Measurements from ENCODE around the gene RBM47. TPM values are rescaled to one million over a fixed set of nuclear protein-coding genes. Genes with fewer than 3 reads are reported as not detected.

The RBM47 gene
- total and polyA plus RNA-seq, 2 of the 4 experiments (the other 2 are of a cell fraction), result 0.44 to 1.1 TPM

- Histone ChIP-seq H2BK15ac (ENCODE audit: low read depth, low read length) (no peak overlapping the region), H3K36me3 (ENCODE audit: control insufficient read depth, insufficient read depth, low read length) (no peaks in the 10 kb centered on the region), H3K27me3 (ENCODE audit: control insufficient read depth, insufficient read depth, low read length) (no peaks in the 10 kb centered on the region), H3K14ac (replicated peaks; ENCODE audit: low read depth, low read length) (no peak overlapping the region), H3K56ac (ENCODE audit: extremely low read depth, insufficient read depth, low read length) (no peak overlapping the region), H2AFZ (replicated peaks; ENCODE audit: low read length, poor library complexity) (no peak overlapping the region), H3K27ac (ENCODE audit: insufficient read depth, low read length) (no peak overlapping the region), H2BK120ac (ENCODE audit: low read depth, low read length) (no peak overlapping the region), H2AK5ac (ENCODE audit: low read depth, low read length) (no peak overlapping the region), H2BK20ac (ENCODE audit: low read depth, low read length) (no peak overlapping the region), H3K79me1 (ENCODE audit: low read depth in 1 of 2, low read length in 2 of 2) (no peaks in the 10 kb centered on the region), H2BK5ac (ENCODE audit: low read depth, low read length, poor library complexity, severe bottlenecking) (no peak overlapping the region), H4K20me1 (ENCODE audit: insufficient read depth, low read length) (no peaks in the 10 kb centered on the region), H4K8ac (ENCODE audit: low read depth in 2 of 2, low read length in 2 of 2) (no peak overlapping the region), H3K23ac (ENCODE audit: low read depth, low read length) (no peak overlapping the region), H3K4me2 (ENCODE audit: low read depth, low read length) (no peak overlapping the region), H4K5ac (ENCODE audit: low read depth, low read length) (no peak overlapping the region), H3K9ac (ENCODE audit: low read depth, low read length) (no peak overlapping the region), H3K4me1 (ENCODE audit: control insufficient read depth, insufficient read depth, low read length) (peaks cover 3% of the 10 kb centered on the region), H3K9me3 (ENCODE audit: control insufficient read depth, insufficient read depth, low read length) (no peaks in the 10 kb centered on the region), H4K91ac (ENCODE audit: insufficient read depth, low read depth, low read length) (no peak overlapping the region), H3K4me3 (ENCODE audit: insufficient read depth, low read depth, low read length) (no peak overlapping the region), H3K4ac (ENCODE audit: low read depth, low read length) (no peak overlapping the region), H2AK9ac (replicated peaks; ENCODE audit: low read depth, low read length, poor library complexity) (no peak overlapping the region), H3K18ac (ENCODE audit: low read depth, low read length) (no peak overlapping the region), H3K9me1 (ENCODE audit: insufficient read depth, low read length) (0 out of 2 replicates have a peak, but pooled peaks cover 3% of the 10 kb centered on the region)
- BruUV-seq (replicated peaks), result no TSS peak
- ChIA-PET POLR2A (ENCODE audit: unreplicated experiment) (no interaction called here), CTCF (no interaction called here)
- dilution Hi-C loops (cut with HindIII; ENCODE audit: low sequenced_read_pairs, unreplicated experiment) (no loop called here), in situ Hi-C loops (cut with MboI; ENCODE audit: low sequenced_read_pairs) (no loop called here), intact Hi-C loops (cut with micrococcal nuclease) (no loop called here)
- no peak for DNase-seq
- TF ChIP-seq ELK1 (IDR thresholded peaks at IDR 0.05; ENCODE audit: borderline replicate concordance, low read depth, low read length) (no peak), RAD21 (IDR thresholded peaks at IDR 0.05; ENCODE audit: low read length) (no peak), POLR2A (IDR thresholded peaks at IDR 0.05; ENCODE audit: low read depth, low read length) (no peak), CHD1 (IDR thresholded peaks at IDR 0.05; ENCODE audit: low read depth, low read length) (no peak), CTCF (conservative IDR thresholded peaks at IDR 0.05; ENCODE audit: low read depth, low read length) (no peak), SMC3 (IDR thresholded peaks at IDR 0.05; ENCODE audit: low read depth, low read length) (no peak), MAFK (IDR thresholded peaks at IDR 0.05; ENCODE audit: low read depth, low read length) (no peak), BHLHE40 (IDR thresholded peaks at IDR 0.05; ENCODE audit: low read depth, low read length) (no peak), RCOR1 (IDR thresholded peaks at IDR 0.05; ENCODE audit: insufficient replicate concordance, low read length) (no peak), USF2 (IDR thresholded peaks at IDR 0.05; ENCODE audit: low read depth, low read length) (no peak), RFX5 (IDR thresholded peaks at IDR 0.05; ENCODE audit: low read depth, low read length) (no peak)
- ATAC-seq (ENCODE audit: low read depth), result no peak
- WGBS, 2 experiments (ENCODE audit: extremely low coverage in 2 of 2, insufficient read length in 1 of 2), result no CpG with 5 or more reads among the region's 7 CpGs
Measured at GRCh38 chr4:40562681-40563080, 67.0 kb downstream of the RBM47 start.
